Measurements from ENCODE around the gene MBNL2. TPM values are rescaled to one million over a fixed set of nuclear protein-coding genes. Genes with fewer than 3 reads are reported as not detected.

Gene MBNL2
- total RNA-seq, 1 experiment from 2014 or later, result 0.17 TPM

- Histone ChIP-seq H3T11ph (ENCODE audit: low read length) (no peak overlapping the region), H4K5ac (ENCODE audit: insufficient read length, low read depth, low read length) (no peak overlapping the region), H3K14ac (ENCODE audit: insufficient read depth, low read length) (no peak overlapping the region; the same call in 1 of the 2 replicates), H3K27me3 (ENCODE audit: insufficient read depth, low read length) (no peaks in the 10 kb centered on the region), H3K79me2 (ENCODE audit: insufficient read depth, low read length) (no peaks in the 10 kb centered on the region), H2BK5ac (ENCODE audit: insufficient read length, low read length) (no peak overlapping the region), H3K23ac (ENCODE audit: insufficient read length, low read depth, low read length) (no peak overlapping the region), H3K4me2 (ENCODE audit: insufficient read depth, insufficient read length, low read length) (no peak overlapping the region), H3K18ac (ENCODE audit: insufficient read length, low read depth, low read length) (no peak overlapping the region), H4K91ac (ENCODE audit: insufficient read length, low read depth, low read length) (no peak overlapping the region), H3K79me1 (ENCODE audit: insufficient read depth, low read depth, low read length, poor library complexity, severe bottlenecking) (no peaks in the 10 kb centered on the region), H3K9me3 (ENCODE audit: control insufficient read depth, low read depth, low read length) (no peaks in the 10 kb centered on the region), H3K9ac (ENCODE audit: extremely low read depth, insufficient read length, low read length) (no peak overlapping the region), H3K27ac (ENCODE audit: insufficient read length, low read depth, low read length) (no peak overlapping the region), H4K20me1 (ENCODE audit: control insufficient read depth, insufficient read depth, insufficient read length) (no peaks in the 10 kb centered on the region), H2BK20ac (ENCODE audit: low read depth, low read length, poor library complexity, severe bottlenecking) (no peak overlapping the region), H4K8ac (replicated peaks; ENCODE audit: insufficient read length, low read depth, low read length) (no peak overlapping the region), H3K56ac (ENCODE audit: insufficient read length, low read depth, low read length) (no peak overlapping the region), H3K23me2 (ENCODE audit: insufficient read length, low read depth, low read length, poor library complexity, severe bottlenecking) (no peaks in the 10 kb centered on the region), H2BK120ac (ENCODE audit: low read depth, low read length, poor library complexity, severe bottlenecking) (no peak overlapping the region), H2AK5ac (ENCODE audit: insufficient read length, low read length) (no peak overlapping the region), H2BK15ac (ENCODE audit: low read depth, low read length) (no peak overlapping the region), H3K4ac (ENCODE audit: low read depth, low read length) (no peak overlapping the region), H3K4me1 (ENCODE audit: insufficient read depth, low read length) (peaks cover 6% of the 10 kb centered on the region; the same call in 1 of the 2 replicates), H2BK12ac (ENCODE audit: insufficient read length, low read depth, low read length) (no peak overlapping the region), H2AFZ (ENCODE audit: low read length) (no peak overlapping the region)
- TF ChIP-seq CTCF (conservative IDR thresholded peaks at IDR 0.05), result no peak
- H3K4me1 Mint-ChIP-seq, result peaks cover 32 to 40% of the 10 kb centered on the region in 2 experiments
- H3K36me3 Mint-ChIP-seq (ENCODE audit: insufficient read depth in 1 of 3, low read depth in 3 of 3), result no peaks in the 10 kb centered on the region
- no peak overlapping the region for H3K4me3 Mint-ChIP-seq
- no peak for DNase-seq
- H3K27me3 Mint-ChIP-seq (ENCODE audit: low read depth), result peaks cover 33% of the 10 kb centered on the region
- H3K9me3 Mint-ChIP-seq, result no peaks in the 10 kb centered on the region
- H3K27ac Mint-ChIP-seq, result peak overlapping the region in 2 of 3 experiments; percentile 31 to 52; a peak in 1 of 7 replicates
- WGBS (ENCODE audit: extremely low coverage, insufficient read length, low lambda C conversion rate), result no CpG with 5 or more reads among the region's 8 CpGs
These were observed 39.9 kb downstream of the MBNL2 start for GRCh38 chr13:97262058-97262457.

Data from H9 (cell line).